Stimulated activated CD8-positive, alpha-beta memory T cell treated with anti-CD3 and anti-CD28 coated beads, Interleukin-12 subunit alpha, Interleukin-12 subunit beta, amount 100 ng/mL, for 4 hours (primary cell): Measurements from ENCODE around the gene ADIG.
"Not testable (repeated sequence)": the region's sequence is repeated elsewhere in the genome, so short reads cannot be mapped to it uniquely, and the experiment has no call there.

Experiments used
- DNase-seq: peaks from one replicate; pipeline ENCODE4 v3.0.0-alpha.2; 2020; ENCODE audit warnings: low read depth

ADIG gene

GRCh38 chr20:38573413-38573812 is 7.6 kb upstream of the ADIG start:
- no peak for DNase-seq

GRCh38 chr20:38579219-38579910 is 1.6 kb upstream of the ADIG start:
- DNase-seq, result no peak

GRCh38 chr20:38579921-38580320 is 1.1 kb upstream of the ADIG start:
- no peak for DNase-seq

GRCh38 chr20:38581830-38582358 is 897 bp downstream of the ADIG start:
- DNase-seq, result no peak

- no peak for DNase-seq
Measured at GRCh38 chr20:38583306-38583705, 2.3 kb downstream of the ADIG start.

- DNase-seq, result no peak
Measured at GRCh38 chr20:38584099-38584763, 3.2 kb downstream of the ADIG start.

GRCh38 chr20:38585404-38586180 is 4.6 kb downstream of the ADIG start:
- no peak for DNase-seq

GRCh38 chr20:38586181-38586525 is 5.2 kb downstream of the ADIG start:
- no peak for DNase-seq

GRCh38 chr20:38588303-38588702 is 7.3 kb downstream of the ADIG start:
- DNase-seq, result no peak

GRCh38 chr20:38589351-38589750 is 8.4 kb downstream of the ADIG start:
- DNase-seq, result no peak

GRCh38 chr20:38589967-38590675 is 9.1 kb downstream of the ADIG start:
- DNase-seq, result no peak

GRCh38 chr20:38590676-38591473 is 9.9 kb downstream of the ADIG start:
- no peak for DNase-seq

- no peak for DNase-seq
Measured at GRCh38 chr20:38591474-38592410, 10.7 kb downstream of the ADIG start.

GRCh38 chr20:38592411-38592790 is 11.4 kb downstream of the ADIG start:
- DNase-seq, result not testable (repeated sequence)

- not testable (repeated sequence) for DNase-seq
Measured at GRCh38 chr20:38594281-38594680, 13.3 kb downstream of the ADIG start.

GRCh38 chr20:38595886-38596285 is 14.9 kb downstream of the ADIG start:
- DNase-seq, result not testable (repeated sequence)

GRCh38 chr20:38599410-38599882 is 18.4 kb downstream of the ADIG start:
- DNase-seq, result no peak

- DNase-seq, result no peak
Measured at GRCh38 chr20:38600057-38600456, 19.1 kb downstream of the ADIG start.

- no peak for DNase-seq
Measured at GRCh38 chr20:38601216-38602184, 20.5 kb downstream of the ADIG start, which contains the start of gene ARHGAP40. Gene ARHGAP40, plus strand, starts transcription at chr20:38601809.
